NCI-H2107 (cell line): Measurements from ENCODE around the gene CCDC90B.
"Not testable (repeated sequence)": the region's sequence is repeated elsewhere in the genome, so short reads cannot be mapped to it uniquely, and the experiment has no call there.

Experiments used
- DNase-seq: peaks from one replicate; lab custom pipeline; 2025; lab: John Stamatoyannopoulos, UW

CCDC90B gene

GRCh38 chr11:83285771-83286528 is at the start of gene CCDC90B:
Gene CCDC90B, minus strand, starts transcription at chr11:83286367. Its CDS starts 395 bp downstream, at chr11:83285972.
- peak; percentile 91 for DNase-seq

GRCh38 chr11:83335446-83336070 is 49.4 kb upstream of the CCDC90B start:
- no peak for DNase-seq

- no peak for DNase-seq
These were observed 44.1 kb upstream of the CCDC90B start for GRCh38 chr11:83330303-83330702.

GRCh38 chr11:83326326-83326725 is 40.2 kb upstream of the CCDC90B start:
- DNase-seq: no peak

GRCh38 chr11:83319346-83319745 is 33.2 kb upstream of the CCDC90B start:
- no peak for DNase-seq

GRCh38 chr11:83318931-83319330 is 32.8 kb upstream of the CCDC90B start:
- no peak for DNase-seq

GRCh38 chr11:83317757-83318690 is 31.9 kb upstream of the CCDC90B start:
- no peak for DNase-seq

GRCh38 chr11:83316897-83317268 is 30.7 kb upstream of the CCDC90B start:
- not testable (repeated sequence) for DNase-seq

- not testable (repeated sequence) for DNase-seq
These were observed 30.2 kb upstream of the CCDC90B start for GRCh38 chr11:83316143-83316896.

- no peak for DNase-seq
These were observed 26.3 kb upstream of the CCDC90B start for GRCh38 chr11:83312430-83312829.

GRCh38 chr11:83311701-83312100 is 25.5 kb upstream of the CCDC90B start:
- no peak for DNase-seq

- DNase-seq: no peak
These were observed 24.6 kb upstream of the CCDC90B start for GRCh38 chr11:83310718-83311117.

- not testable (repeated sequence) for DNase-seq
These were observed 22.4 kb upstream of the CCDC90B start for GRCh38 chr11:83308536-83308935.

- DNase-seq: no peak
These were observed 20.3 kb upstream of the CCDC90B start for GRCh38 chr11:83306200-83307080.

- no peak for DNase-seq
These were observed 17.1 kb upstream of the CCDC90B start for GRCh38 chr11:83303316-83303715.

- no peak for DNase-seq
These were observed 16.0 kb upstream of the CCDC90B start for GRCh38 chr11:83302151-83302550.

- no peak for DNase-seq
These were observed 13.5 kb upstream of the CCDC90B start for GRCh38 chr11:83299681-83300080.

GRCh38 chr11:83294208-83294607 is 8.0 kb upstream of the CCDC90B start:
- no peak for DNase-seq

- DNase-seq: no peak
These were observed 7.2 kb upstream of the CCDC90B start for GRCh38 chr11:83293457-83293774.

- no peak for DNase-seq
These were observed 6.7 kb upstream of the CCDC90B start for GRCh38 chr11:83292709-83293456.
